A673 (cell line): ENCODE data around the gene NAT9.

Source experiments
- CTCF ChIP-seq: fragments of 300-800, 200-600 bp; sonication (generic); conservative IDR thresholded peaks from 2 replicates; pipeline ENCODE4 v1.5.1; 2017; ENCODE audit warnings: low read depth, mild to moderate bottlenecking, antibody characterized with exemption, low read length, moderate library complexity, mixed read lengths
- EZH2 ChIP-seq: fragments of 200-600 bp; sonication (generic); IDR thresholded peaks from 2 replicates; pipeline ENCODE4 v1.6.1; 2017; ENCODE audit warnings: borderline replicate concordance, low read depth, mild to moderate bottlenecking, mixed read lengths, antibody characterized with exemption, low read length; ENCODE audit not compliant: poor library complexity, severe bottlenecking

- TF ChIP-seq CTCF: no peak
- no peak for TF ChIP-seq EZH2
These were observed 41.9 kb downstream of the NAT9 start for GRCh38 chr17:74734256-74734655.
